BJ (cell line): Measurements from ENCODE around the gene GORASP2. TPM values are rescaled to one million over a fixed set of nuclear protein-coding genes. Genes with fewer than 3 reads are reported as not detected.

ENCODE experiments used
- CTCF ChIA-PET: fragments of 350-600 bp; formaldehyde crosslinking; extraction: SDS; loops from one replicate; lab custom pipeline; 2021; ENCODE audit warnings: antibody characterized with exemption, inconsistent platforms; lab: Yijun Ruan, JAX
- POLR2A ChIA-PET: fragments of 300-600 bp; sonication (Branson Sonifier 250); formaldehyde crosslinking; extraction: SDS; loops from one replicate; lab custom pipeline; 2021; ENCODE audit warnings: antibody characterized with exemption; lab: Charles Lee
- DNase-seq: peaks from one replicate; pipeline ENCODE4 v3.0.0-alpha.2; 2011; ENCODE audit warnings: low read depth
- H3K27me3 ChIP-seq: 2 replicates; pipeline ENCODE4 v1.6.0; 2011; ENCODE audit warnings: low read length; ENCODE audit not compliant: control insufficient read depth, insufficient read depth
- H3K36me3 ChIP-seq: 2 replicates; pipeline ENCODE4 v1.5.1; 2011; ENCODE audit warnings: low read length; ENCODE audit not compliant: control insufficient read depth, insufficient read depth
- H3K4me3 ChIP-seq: 2 replicates; pipeline ENCODE4 v1.5.1; 2011; ENCODE audit warnings: low read depth, mild to moderate bottlenecking, control low read depth, low read length
- polyA plus RNA-seq: library from polyadenylated mRNA; depleted of rRNA; stranded (reverse); fragments of >200 nt; gene quantifications from 2 replicates; pipeline ENCODE4 v1.2.3, GENCODE V29; 2011
- TF ChIP-seq, protein P1 (sequence below): IDR thresholded peaks from 2 replicates; pipeline ENCODE4 v1.5.1; 2011; ENCODE audit warnings: low read depth, mild to moderate bottlenecking, control low read depth, inconsistent platforms, low read length, moderate library complexity; ENCODE audit not compliant: insufficient read depth

Gene GORASP2
- polyA plus RNA-seq, 1 experiment, result 194 TPM

DNA sequence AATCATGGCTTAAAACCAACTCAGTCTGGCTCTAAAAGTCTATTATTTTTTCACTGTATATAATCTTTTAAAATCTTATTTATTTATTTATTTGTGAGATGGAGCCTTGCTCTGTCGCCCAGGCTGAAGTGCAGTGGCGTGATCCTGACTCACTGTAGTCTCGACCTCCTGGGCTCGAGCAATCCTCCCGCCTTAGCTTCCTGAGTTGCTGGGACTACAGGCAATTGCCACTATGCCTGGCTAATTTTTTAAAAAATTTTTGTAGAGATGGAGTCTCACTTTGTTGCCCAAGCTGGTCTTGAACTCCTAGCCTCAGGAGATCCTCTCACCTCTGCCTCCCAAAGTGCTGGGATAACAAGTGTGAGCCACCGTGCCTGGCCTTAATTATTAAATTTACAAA, 14.5 kb downstream of the GORASP2 start:
- POLR2A ChIA-PET, result interaction anchor here (0.5 kb wide), 1 partner anchor 13 kb away, joined by 7 read pairs; no protein-coding TSS in a partner anchor
- Histone ChIP-seq H3K27me3 (no peaks in the 10 kb centered on the region), H3K36me3 (no peaks in the 10 kb centered on the region), H3K4me3 (no peak overlapping the region)
- CTCF ChIA-PET, result interaction anchor here (0.7 to 1.8 kb wide), 2 partner anchors 14 to 580 kb away, joined by 3 to 12 read pairs; partner anchors contain the start of gene GORASP2
- no peak for DNase-seq
- TF ChIP-seq, protein P1, sequence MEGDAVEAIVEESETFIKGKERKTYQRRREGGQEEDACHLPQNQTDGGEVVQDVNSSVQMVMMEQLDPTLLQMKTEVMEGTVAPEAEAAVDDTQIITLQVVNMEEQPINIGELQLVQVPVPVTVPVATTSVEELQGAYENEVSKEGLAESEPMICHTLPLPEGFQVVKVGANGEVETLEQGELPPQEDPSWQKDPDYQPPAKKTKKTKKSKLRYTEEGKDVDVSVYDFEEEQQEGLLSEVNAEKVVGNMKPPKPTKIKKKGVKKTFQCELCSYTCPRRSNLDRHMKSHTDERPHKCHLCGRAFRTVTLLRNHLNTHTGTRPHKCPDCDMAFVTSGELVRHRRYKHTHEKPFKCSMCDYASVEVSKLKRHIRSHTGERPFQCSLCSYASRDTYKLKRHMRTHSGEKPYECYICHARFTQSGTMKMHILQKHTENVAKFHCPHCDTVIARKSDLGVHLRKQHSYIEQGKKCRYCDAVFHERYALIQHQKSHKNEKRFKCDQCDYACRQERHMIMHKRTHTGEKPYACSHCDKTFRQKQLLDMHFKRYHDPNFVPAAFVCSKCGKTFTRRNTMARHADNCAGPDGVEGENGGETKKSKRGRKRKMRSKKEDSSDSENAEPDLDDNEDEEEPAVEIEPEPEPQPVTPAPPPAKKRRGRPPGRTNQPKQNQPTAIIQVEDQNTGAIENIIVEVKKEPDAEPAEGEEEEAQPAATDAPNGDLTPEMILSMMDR, result no peak

- POLR2A ChIA-PET, result no interaction called here
Observed at GRCh38 chr2:170944545-170944944, 15.5 kb downstream of the GORASP2 start.

DNA sequence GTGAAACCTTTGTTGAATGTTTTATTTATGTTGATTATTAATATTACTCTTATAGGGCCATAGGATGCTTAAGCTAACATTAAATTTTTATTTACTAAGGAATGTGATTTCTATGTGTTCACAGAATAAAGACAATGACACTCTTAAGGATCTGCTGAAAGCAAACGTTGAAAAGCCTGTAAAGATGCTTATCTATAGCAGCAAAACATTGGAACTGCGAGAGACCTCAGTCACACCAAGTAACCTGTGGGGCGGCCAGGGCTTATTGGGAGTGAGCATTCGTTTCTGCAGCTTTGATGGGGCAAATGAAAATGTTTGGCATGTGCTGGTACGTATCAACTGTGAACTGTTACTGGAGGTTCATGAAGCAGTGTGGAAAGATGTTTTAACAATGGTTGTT, 20.4 kb downstream of the GORASP2 start:
- Histone ChIP-seq H3K4me3 (no peak overlapping the region), H3K27me3 (no peaks in the 10 kb centered on the region), H3K36me3 (peaks cover 18% of the 10 kb centered on the region)
- ChIA-PET CTCF (interaction anchor here (1.2 kb wide), 1 partner anchor 24 kb away, joined by 3 read pairs; no protein-coding TSS in a partner anchor), POLR2A (no interaction called here)
- no peak for DNase-seq
- TF ChIP-seq, protein P1, result no peak

More at GRCh38 chr2:170944545-170944944, 15.5 kb downstream of the GORASP2 start:
- CTCF ChIA-PET, result interaction anchor here (0.7 to 1.8 kb wide), 2 partner anchors 15 to 579 kb away, joined by 3 to 12 read pairs; partner anchors contain the start of gene GORASP2
- Histone ChIP-seq H3K27me3 (no peaks in the 10 kb centered on the region), H3K36me3 (peaks cover 2% of the 10 kb centered on the region), H3K4me3 (no peak overlapping the region)
- TF ChIP-seq, protein P1, result no peak
- no peak for DNase-seq

DNA sequence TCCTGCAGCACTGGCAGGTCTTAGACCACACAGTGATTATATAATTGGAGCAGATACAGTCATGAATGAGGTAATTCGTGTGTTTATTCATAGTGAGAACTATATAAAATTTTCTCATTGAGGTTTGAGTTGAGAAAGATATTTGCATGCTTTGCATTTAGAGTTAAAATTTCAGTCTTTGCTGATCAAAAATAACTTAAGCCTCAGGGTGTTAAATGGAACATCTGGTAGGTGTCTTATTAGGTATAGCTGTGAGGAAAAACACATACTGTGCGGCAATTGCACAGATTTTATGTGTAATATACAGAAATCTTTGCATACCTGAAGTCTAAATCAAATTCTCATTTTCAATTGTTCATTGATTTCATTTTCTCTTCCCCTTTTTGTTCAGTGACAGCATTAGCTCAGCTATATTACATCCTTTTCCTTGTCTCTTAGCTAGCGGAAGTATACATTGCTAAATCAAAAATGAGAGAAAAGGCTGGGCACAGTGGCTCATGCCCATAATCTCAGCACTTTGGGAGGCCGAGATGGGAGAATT, 21.2 kb downstream of the GORASP2 start:
- DNase-seq, result no peak
- no peaks in the 10 kb centered on the region for H3K27me3 ChIP-seq
- CTCF ChIA-PET, result no interaction called here
- TF ChIP-seq, protein P1, result no peak
- peaks cover 19% of the 10 kb centered on the region for H3K36me3 ChIP-seq
- POLR2A ChIA-PET, result no interaction called here
- H3K4me3 ChIP-seq, result no peak overlapping the region

DNA sequence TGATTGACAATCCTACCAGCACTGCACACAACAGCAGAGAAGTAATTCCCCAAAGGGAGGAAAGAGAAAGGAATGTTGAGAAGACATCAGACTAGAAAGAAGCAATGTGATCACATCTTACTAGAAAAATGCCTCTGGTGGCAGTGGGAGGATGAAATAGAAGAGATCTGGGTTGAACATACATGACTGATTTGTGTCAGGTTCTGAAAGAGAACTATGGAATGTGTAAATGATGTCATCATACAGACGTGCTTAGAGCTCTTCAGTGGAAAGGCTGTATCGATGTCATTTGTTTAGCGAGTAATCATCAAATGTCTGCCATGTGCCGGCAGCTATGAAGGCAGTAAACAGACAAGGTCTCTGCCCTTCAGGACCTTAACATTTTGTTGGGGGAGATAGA, 24.9 kb downstream of the GORASP2 start:
- TF ChIP-seq, protein P1, result no peak
- H3K4me3 ChIP-seq, result no peak overlapping the region
- ChIA-PET CTCF (interaction anchor here (1.7 kb wide), 1 partner anchor 19 kb away, joined by 5 read pairs; no protein-coding TSS in a partner anchor), POLR2A (no interaction called here)
- H3K27me3 ChIP-seq, result no peaks in the 10 kb centered on the region
- H3K36me3 ChIP-seq, result peaks cover 26% of the 10 kb centered on the region
- no peak for DNase-seq
